ENCODE results near the gene SRSF3. TPM values are rescaled to one million over a fixed set of nuclear protein-coding genes. Genes with fewer than 3 reads are reported as not detected.

The SRSF3 gene
- total and polyA plus RNA-seq, 9 of the 15 experiments (the other 6 are each of a cell fraction or from before 2014, with no cell fraction given), result 337 to 1,200 (median 518) TPM

- TF ChIP-seq PHF8 (IDR thresholded peaks at IDR 0.05; ENCODE audit: borderline replicate concordance, low read length) (peak; percentile 100), FOSL1 (tag; conservative IDR thresholded peaks at IDR 0.05) (peak; percentile 59), TAF7 (tag; IDR thresholded peaks at IDR 0.05) (peak; percentile 99), ZNF707 (CRISPR knock-in tag; conservative IDR thresholded peaks at IDR 0.05) (peak; percentile 52; the same call in 1 of the 2 replicates), RAD51 (IDR thresholded peaks at IDR 0.05; ENCODE audit: borderline replicate concordance, low read depth) (peak; percentile 92), E2F3 (CRISPR knock-in tag; IDR thresholded peaks at IDR 0.05) (0 out of 2 replicates have a peak, but pooled peaks have one; percentile 29), PYGO2 (tag; IDR thresholded peaks at IDR 0.05) (peak; percentile 65), PRPF4 (IDR thresholded peaks at IDR 0.05; ENCODE audit: insufficient read depth, low read depth, low read length, poor library complexity, severe bottlenecking) (peak; percentile 97), ZNF197 (CRISPR knock-in tag; IDR thresholded peaks at IDR 0.05; ENCODE audit: low read depth) (peak; percentile 95), MCM3 (IDR thresholded peaks at IDR 0.05) (no peak), ZC3H11A (IDR thresholded peaks at IDR 0.05; ENCODE audit: low read depth, low read length) (peak; percentile 97), ETV6 (IDR thresholded peaks at IDR 0.05; ENCODE audit: borderline replicate concordance in 1 of 2, low read depth in 2 of 2, low read length in 1 of 2) (peak in 1 of 2 experiments; percentile 8; a peak in 1 of 4 replicates), ETV6 (CRISPR knock-in tag; IDR thresholded peaks at IDR 0.05; ENCODE audit: borderline replicate concordance) (no peak), ATF7 (IDR thresholded peaks at IDR 0.05) (peak; percentile 95), PHF20 (IDR thresholded peaks at IDR 0.05; ENCODE audit: partially characterized antibody) (peak; percentile 73), ZNF592 (IDR thresholded peaks at IDR 0.05) (no peak; the same call in 1 of the 2 replicates)
- TF ChIP-seq, protein P1, sequence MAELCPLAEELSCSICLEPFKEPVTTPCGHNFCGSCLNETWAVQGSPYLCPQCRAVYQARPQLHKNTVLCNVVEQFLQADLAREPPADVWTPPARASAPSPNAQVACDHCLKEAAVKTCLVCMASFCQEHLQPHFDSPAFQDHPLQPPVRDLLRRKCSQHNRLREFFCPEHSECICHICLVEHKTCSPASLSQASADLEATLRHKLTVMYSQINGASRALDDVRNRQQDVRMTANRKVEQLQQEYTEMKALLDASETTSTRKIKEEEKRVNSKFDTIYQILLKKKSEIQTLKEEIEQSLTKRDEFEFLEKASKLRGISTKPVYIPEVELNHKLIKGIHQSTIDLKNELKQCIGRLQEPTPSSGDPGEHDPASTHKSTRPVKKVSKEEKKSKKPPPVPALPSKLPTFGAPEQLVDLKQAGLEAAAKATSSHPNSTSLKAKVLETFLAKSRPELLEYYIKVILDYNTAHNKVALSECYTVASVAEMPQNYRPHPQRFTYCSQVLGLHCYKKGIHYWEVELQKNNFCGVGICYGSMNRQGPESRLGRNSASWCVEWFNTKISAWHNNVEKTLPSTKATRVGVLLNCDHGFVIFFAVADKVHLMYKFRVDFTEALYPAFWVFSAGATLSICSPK (IDR thresholded peaks at IDR 0.05; ENCODE audit: borderline replicate concordance), result no peak
- TF ChIP-seq, protein P2, sequence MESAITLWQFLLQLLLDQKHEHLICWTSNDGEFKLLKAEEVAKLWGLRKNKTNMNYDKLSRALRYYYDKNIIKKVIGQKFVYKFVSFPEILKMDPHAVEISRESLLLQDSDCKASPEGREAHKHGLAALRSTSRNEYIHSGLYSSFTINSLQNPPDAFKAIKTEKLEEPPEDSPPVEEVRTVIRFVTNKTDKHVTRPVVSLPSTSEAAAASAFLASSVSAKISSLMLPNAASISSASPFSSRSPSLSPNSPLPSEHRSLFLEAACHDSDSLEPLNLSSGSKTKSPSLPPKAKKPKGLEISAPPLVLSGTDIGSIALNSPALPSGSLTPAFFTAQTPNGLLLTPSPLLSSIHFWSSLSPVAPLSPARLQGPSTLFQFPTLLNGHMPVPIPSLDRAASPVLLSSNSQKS (CRISPR knock-in tag; IDR thresholded peaks at IDR 0.05), result no peak; the same call in 1 of the 2 replicates
- TF ChIP-seq, protein P3, sequence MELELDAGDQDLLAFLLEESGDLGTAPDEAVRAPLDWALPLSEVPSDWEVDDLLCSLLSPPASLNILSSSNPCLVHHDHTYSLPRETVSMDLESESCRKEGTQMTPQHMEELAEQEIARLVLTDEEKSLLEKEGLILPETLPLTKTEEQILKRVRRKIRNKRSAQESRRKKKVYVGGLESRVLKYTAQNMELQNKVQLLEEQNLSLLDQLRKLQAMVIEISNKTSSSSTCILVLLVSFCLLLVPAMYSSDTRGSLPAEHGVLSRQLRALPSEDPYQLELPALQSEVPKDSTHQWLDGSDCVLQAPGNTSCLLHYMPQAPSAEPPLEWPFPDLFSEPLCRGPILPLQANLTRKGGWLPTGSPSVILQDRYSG (tag; conservative IDR thresholded peaks at IDR 0.05; ENCODE audit: low read depth), result no peak; the same call in 1 of the 2 replicates
Observed at GRCh38 chr6:36594029-36594815, at the start of gene SRSF3 (continued).
